ENCODE results near the gene ALDH18A1. TPM values are rescaled to one million over a fixed set of nuclear protein-coding genes. Genes with fewer than 3 reads are reported as not detected.
A peak's percentile ranks its signal among the peaks of the same experiment; 100 is the strongest.

Gene ALDH18A1
- total RNA-seq, 1 donor from 2014 or later = 97.3 TPM

DNA sequence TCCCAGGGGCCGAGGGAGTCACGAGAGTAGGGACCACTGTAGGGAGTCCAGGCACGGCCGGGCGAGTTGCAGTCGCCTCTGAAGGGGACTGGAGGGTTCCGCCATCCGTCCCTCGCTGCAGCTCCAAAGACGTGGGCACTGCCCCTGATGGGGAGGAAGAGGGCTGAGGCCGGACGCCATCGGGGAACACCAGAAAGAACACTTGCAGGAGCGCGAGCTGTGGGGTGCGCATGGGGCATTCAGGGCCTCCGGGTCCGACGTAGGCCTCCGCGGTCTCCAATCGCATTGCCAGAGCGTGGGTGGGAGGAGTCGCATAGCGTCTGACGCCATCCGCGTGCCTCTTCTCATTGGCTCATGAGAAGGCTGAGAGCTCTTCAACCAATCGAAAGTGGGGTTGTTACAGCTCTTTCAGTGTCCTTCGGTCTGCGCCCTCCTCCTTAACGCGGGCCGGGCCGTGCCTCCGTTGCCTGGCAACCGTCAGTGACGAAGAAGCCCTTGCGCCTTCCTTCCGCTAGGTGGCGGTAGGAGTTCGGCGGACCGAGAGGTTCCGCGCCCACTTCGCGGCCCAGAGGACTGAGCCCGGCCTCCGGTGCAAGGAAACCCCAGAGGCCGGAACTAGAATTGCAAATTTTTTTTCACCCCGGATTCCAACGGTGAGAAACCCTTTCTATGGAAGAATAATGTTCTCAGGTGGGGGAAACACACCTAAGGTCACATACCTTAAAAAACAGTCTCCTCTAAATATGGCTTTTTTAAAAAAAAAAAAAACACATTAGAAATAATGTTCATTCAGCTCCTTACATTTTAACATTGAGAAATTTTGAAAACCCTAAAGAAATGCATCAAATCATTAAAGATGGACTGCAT is 37.4 kb upstream of the ALDH18A1 start, which contains the start of gene TCTN3:
TSS of gene TCTN3 (minus strand) at position 260 of the 867 bp plus-strand sequence. CDS start at position 232, 28 bp downstream.
- Mint-ChIP-seq H3K36me3 (ENCODE audit: unreplicated experiment) (peaks cover 3% of the 10 kb centered on the region), H3K4me1 (ENCODE audit: unreplicated experiment) (peaks cover 19% of the 10 kb centered on the region), H3K4me3 (ENCODE audit: unreplicated experiment) (peak within 1 kb of the TSS; percentile 97), H3K9me3 (ENCODE audit: unreplicated experiment) (no peaks in the 10 kb centered on the region), H3K27ac (ENCODE audit: unreplicated experiment) (peak within 1 kb of the TSS; percentile 92), H3K27me3 (ENCODE audit: unreplicated experiment) (peaks cover 6% of the 10 kb centered on the region)
- TF ChIP-seq CTCF (IDR thresholded peaks at IDR 0.05) = peak; percentile 100
- peak; percentile 99 for DNase-seq (ENCODE audit: extremely low spot score, unreplicated experiment)

DNA sequence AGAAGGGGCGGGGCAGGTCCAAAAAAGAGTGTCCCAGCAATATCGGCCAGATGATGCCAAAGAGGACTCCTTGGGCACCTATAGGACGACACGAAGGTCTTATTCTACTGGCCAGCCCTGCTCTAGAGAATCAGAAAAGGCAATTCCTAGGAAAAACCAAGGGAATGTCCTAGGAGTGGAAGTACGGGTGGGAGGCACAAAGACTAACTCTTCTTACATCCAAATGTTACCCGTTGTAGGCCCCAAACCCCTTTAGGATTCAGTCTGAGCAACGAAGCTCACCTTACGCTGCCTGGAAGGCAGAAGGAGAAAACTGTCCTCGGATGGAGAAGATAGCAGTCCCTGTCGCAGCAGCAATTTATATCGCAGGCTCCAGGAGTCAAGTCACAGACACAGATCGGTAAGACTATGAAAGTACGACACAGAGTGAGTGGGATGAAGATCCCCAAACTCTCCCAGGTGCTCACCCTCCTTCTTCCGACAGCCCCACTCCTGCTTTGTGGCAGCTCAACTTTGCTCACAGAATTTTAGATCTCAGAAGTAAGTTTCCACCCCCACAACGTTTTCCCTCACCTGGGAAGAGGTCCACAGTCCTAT is 36.7 kb upstream of the ALDH18A1 start:
- no peaks in the 10 kb centered on the region for H3K9me3 Mint-ChIP-seq (ENCODE audit: unreplicated experiment)
- peak overlapping the region; percentile 92 for H3K27ac Mint-ChIP-seq (ENCODE audit: unreplicated experiment)
- TF ChIP-seq CTCF (IDR thresholded peaks at IDR 0.05) = no peak
- H3K4me3 Mint-ChIP-seq (ENCODE audit: unreplicated experiment) = peak overlapping the region; percentile 97
- H3K36me3 Mint-ChIP-seq (ENCODE audit: unreplicated experiment) = peaks cover 3% of the 10 kb centered on the region
- no peak for DNase-seq (ENCODE audit: extremely low spot score, unreplicated experiment)
- peaks cover 19% of the 10 kb centered on the region for H3K4me1 Mint-ChIP-seq (ENCODE audit: unreplicated experiment)
- H3K27me3 Mint-ChIP-seq (ENCODE audit: unreplicated experiment) = peaks cover 4% of the 10 kb centered on the region

GRCh38 chr10:95691281-95691680 is 34.8 kb upstream of the ALDH18A1 start:
- no peaks in the 10 kb centered on the region for H3K27me3 Mint-ChIP-seq (ENCODE audit: unreplicated experiment)
- TF ChIP-seq CTCF (IDR thresholded peaks at IDR 0.05) = no peak
- H3K9me3 Mint-ChIP-seq (ENCODE audit: unreplicated experiment) = no peaks in the 10 kb centered on the region
- peaks cover 10% of the 10 kb centered on the region for H3K36me3 Mint-ChIP-seq (ENCODE audit: unreplicated experiment)
- peaks cover 19% of the 10 kb centered on the region for H3K4me1 Mint-ChIP-seq (ENCODE audit: unreplicated experiment)
- no peak for DNase-seq (ENCODE audit: extremely low spot score, unreplicated experiment)
- no peak overlapping the region for H3K27ac Mint-ChIP-seq (ENCODE audit: unreplicated experiment)
- no peak overlapping the region for H3K4me3 Mint-ChIP-seq (ENCODE audit: unreplicated experiment)

- no peak overlapping the region for H3K27ac Mint-ChIP-seq (ENCODE audit: unreplicated experiment)
- no peak overlapping the region for H3K4me3 Mint-ChIP-seq (ENCODE audit: unreplicated experiment)
- H3K4me1 Mint-ChIP-seq (ENCODE audit: unreplicated experiment) = peaks cover 15% of the 10 kb centered on the region
- no peaks in the 10 kb centered on the region for H3K27me3 Mint-ChIP-seq (ENCODE audit: unreplicated experiment)
- no peak for TF ChIP-seq CTCF (IDR thresholded peaks at IDR 0.05)
- peaks cover 28% of the 10 kb centered on the region for H3K36me3 Mint-ChIP-seq (ENCODE audit: unreplicated experiment)
- no peaks in the 10 kb centered on the region for H3K9me3 Mint-ChIP-seq (ENCODE audit: unreplicated experiment)
- no peak for DNase-seq (ENCODE audit: extremely low spot score, unreplicated experiment)
Observed at GRCh38 chr10:95688648-95689047, 32.1 kb upstream of the ALDH18A1 start.

DNA sequence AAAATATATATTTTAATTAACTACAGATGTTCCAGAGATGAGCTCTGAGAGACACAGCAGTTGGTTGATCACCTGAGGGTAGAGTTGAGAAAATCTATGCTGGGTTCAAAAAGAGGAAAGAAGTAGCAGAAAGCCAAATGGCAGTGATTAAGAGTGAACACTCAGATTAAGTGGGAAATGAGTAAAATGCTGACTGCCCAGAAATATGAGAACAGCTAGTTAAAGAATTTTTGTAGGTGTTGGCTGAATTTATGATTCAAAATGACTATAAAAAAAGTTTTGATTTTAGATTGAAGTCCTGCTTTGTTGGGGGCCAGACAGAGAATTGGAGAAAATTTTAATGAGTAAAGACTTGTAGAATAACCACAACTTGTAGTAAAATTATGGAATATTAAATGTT is 27.5 kb upstream of the ALDH18A1 start:
- no peak overlapping the region for H3K4me3 Mint-ChIP-seq (ENCODE audit: unreplicated experiment)
- no peaks in the 10 kb centered on the region for H3K4me1 Mint-ChIP-seq (ENCODE audit: unreplicated experiment)
- H3K36me3 Mint-ChIP-seq (ENCODE audit: unreplicated experiment) = peaks cover 41% of the 10 kb centered on the region
- H3K9me3 Mint-ChIP-seq (ENCODE audit: unreplicated experiment) = no peaks in the 10 kb centered on the region
- no peak for DNase-seq (ENCODE audit: extremely low spot score, unreplicated experiment)
- TF ChIP-seq CTCF (IDR thresholded peaks at IDR 0.05) = no peak
- H3K27me3 Mint-ChIP-seq (ENCODE audit: unreplicated experiment) = no peaks in the 10 kb centered on the region
- H3K27ac Mint-ChIP-seq (ENCODE audit: unreplicated experiment) = no peak overlapping the region

Data from osteocyte (in vitro differentiated cells).